MM.1S (cell line): ENCODE data around the gene ALOX15.

Experiments used
- DNase-seq: peaks from one replicate; pipeline ENCODE4 v3.0.0-alpha.2; 2015
- H2AFZ ChIP-seq: fragments of 300-600 bp; sonication (generic); 2 replicates; pipeline ENCODE4 v1.6.0; 2016; ENCODE audit warnings: antibody characterized with exemption, low read length
- H3F3A ChIP-seq: fragments of 300-600 bp; sonication (generic); 2 replicates; pipeline ENCODE4 v1.6.1; 2016; ENCODE audit warnings: mild to moderate bottlenecking, antibody characterized with exemption, low read length, moderate library complexity, mixed read lengths; ENCODE audit not compliant: insufficient read depth
- H3K27ac ChIP-seq: fragments of 300-600 bp; sonication (generic); 2 replicates; pipeline ENCODE4 v1.5.1; 2016; ENCODE audit warnings: mild to moderate bottlenecking, low read length
- H3K27me3 ChIP-seq: fragments of 300-600 bp; sonication (generic); replicated peaks from 2 replicates; pipeline ENCODE4 v1.6.0; 2016; ENCODE audit warnings: low read length; ENCODE audit not compliant: insufficient read depth
- H3K36me3 ChIP-seq: fragments of 300-600 bp; sonication (generic); replicated peaks from 2 replicates; pipeline ENCODE4 v1.6.1; 2016; ENCODE audit warnings: mild to moderate bottlenecking, low read length, mixed read lengths; ENCODE audit not compliant: insufficient read depth
- H3K4me1 ChIP-seq: fragments of 300-600 bp; sonication (generic); 2 replicates; pipeline ENCODE4 v1.6.1; 2016; ENCODE audit warnings: low read length, mixed read lengths
- H3K4me2 ChIP-seq: fragments of 300-600 bp; sonication (generic); 2 replicates; pipeline ENCODE4 v1.6.0; 2016; ENCODE audit warnings: low read depth, low read length
- H3K4me3 ChIP-seq: fragments of 300-600 bp; sonication (generic); 2 replicates; pipeline ENCODE4 v1.5.1; 2016; ENCODE audit warnings: low read length, mixed read lengths
- H3K79me2 ChIP-seq: fragments of 300-600 bp; sonication (generic); 2 replicates; pipeline ENCODE4 v1.6.1; 2016; ENCODE audit warnings: mixed run types, low read length, mixed read lengths
- H3K9ac ChIP-seq: fragments of 300-600 bp; sonication (generic); 2 replicates; pipeline ENCODE4 v1.6.1; 2016; ENCODE audit warnings: low read length, mixed read lengths
- H3K9me2 ChIP-seq: fragments of 300-600 bp; sonication (generic); replicated peaks from 2 replicates; pipeline ENCODE4 v1.6.1; 2016; ENCODE audit warnings: mild to moderate bottlenecking, low read length, mixed read lengths; ENCODE audit not compliant: insufficient read depth
- H3K9me3 ChIP-seq: fragments of 300-600 bp; sonication (generic); replicated peaks from 2 replicates; pipeline ENCODE4 v1.6.1; 2016; ENCODE audit warnings: mild to moderate bottlenecking, low read length, mixed read lengths; ENCODE audit not compliant: insufficient read depth
- H4K20me1 ChIP-seq: fragments of 300-600 bp; sonication (generic); 2 replicates; pipeline ENCODE4 v1.6.1; 2016; ENCODE audit warnings: mild to moderate bottlenecking, low read length, moderate library complexity, mixed read lengths; ENCODE audit not compliant: insufficient read depth
- EZH2 ChIP-seq: fragments of 300-600 bp; sonication (generic); optimal IDR thresholded peaks from 2 replicates; pipeline ENCODE3; 2017; ENCODE audit warnings: low read depth, mild to moderate bottlenecking, antibody characterized with exemption, low read length, mixed read lengths
- EZH2phosphoT487 ChIP-seq: fragments of 300-600 bp; sonication (generic); IDR thresholded peaks from 2 replicates; pipeline ENCODE4 v1.6.1; 2018; ENCODE audit warnings: antibody characterized with exemption, low read length
- TF ChIP-seq, protein P1 (sequence below): fragments of 300-600 bp; sonication (generic); IDR thresholded peaks from 2 replicates; pipeline ENCODE4 v1.5.1; 2016; ENCODE audit warnings: antibody characterized with exemption, low read length, mixed read lengths

The ALOX15 gene

DNA sequence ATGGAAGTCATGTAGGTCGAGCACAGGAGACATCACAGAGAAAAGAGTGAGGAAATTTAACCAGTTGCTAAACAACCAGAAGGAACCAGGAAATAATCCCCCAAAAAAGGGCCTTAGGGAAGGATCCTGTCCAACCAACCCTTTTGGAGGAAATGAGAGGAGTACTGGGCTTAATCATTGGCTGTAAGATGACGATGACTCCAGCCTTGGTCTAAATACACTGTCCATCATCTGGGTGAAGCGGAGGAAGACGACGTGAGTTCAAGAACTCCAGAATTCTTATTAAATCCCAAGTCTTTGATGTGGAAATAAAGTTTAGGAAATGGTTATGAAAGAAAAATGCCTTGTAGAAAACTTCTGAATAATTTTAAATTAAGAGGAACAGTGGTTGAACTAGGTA, 11.5 kb upstream of the ALOX15 start:
- no peak overlapping the region for H2AFZ ChIP-seq
- no peaks in the 10 kb centered on the region for H3K9me2 ChIP-seq
- no peaks in the 10 kb centered on the region for H3F3A ChIP-seq
- 0 out of 2 replicates have a peak, but pooled peaks cover 3% of the 10 kb centered on the region for H3K27me3 ChIP-seq
- H3K27ac ChIP-seq = no peak overlapping the region
- H3K4me3 ChIP-seq = no peak overlapping the region
- H3K4me2 ChIP-seq = no peak overlapping the region
- H3K36me3 ChIP-seq = no peaks in the 10 kb centered on the region
- H3K9me3 ChIP-seq = no peaks in the 10 kb centered on the region
- H4K20me1 ChIP-seq = no peaks in the 10 kb centered on the region
- H3K79me2 ChIP-seq = no peaks in the 10 kb centered on the region
- no peak overlapping the region for H3K9ac ChIP-seq
- H3K4me1 ChIP-seq = no peaks in the 10 kb centered on the region
- no peak for DNase-seq
- no peak for TF ChIP-seq EZH2
- TF ChIP-seq, protein P1, sequence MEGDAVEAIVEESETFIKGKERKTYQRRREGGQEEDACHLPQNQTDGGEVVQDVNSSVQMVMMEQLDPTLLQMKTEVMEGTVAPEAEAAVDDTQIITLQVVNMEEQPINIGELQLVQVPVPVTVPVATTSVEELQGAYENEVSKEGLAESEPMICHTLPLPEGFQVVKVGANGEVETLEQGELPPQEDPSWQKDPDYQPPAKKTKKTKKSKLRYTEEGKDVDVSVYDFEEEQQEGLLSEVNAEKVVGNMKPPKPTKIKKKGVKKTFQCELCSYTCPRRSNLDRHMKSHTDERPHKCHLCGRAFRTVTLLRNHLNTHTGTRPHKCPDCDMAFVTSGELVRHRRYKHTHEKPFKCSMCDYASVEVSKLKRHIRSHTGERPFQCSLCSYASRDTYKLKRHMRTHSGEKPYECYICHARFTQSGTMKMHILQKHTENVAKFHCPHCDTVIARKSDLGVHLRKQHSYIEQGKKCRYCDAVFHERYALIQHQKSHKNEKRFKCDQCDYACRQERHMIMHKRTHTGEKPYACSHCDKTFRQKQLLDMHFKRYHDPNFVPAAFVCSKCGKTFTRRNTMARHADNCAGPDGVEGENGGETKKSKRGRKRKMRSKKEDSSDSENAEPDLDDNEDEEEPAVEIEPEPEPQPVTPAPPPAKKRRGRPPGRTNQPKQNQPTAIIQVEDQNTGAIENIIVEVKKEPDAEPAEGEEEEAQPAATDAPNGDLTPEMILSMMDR = no peak
- no peak for TF ChIP-seq EZH2phosphoT487

DNA sequence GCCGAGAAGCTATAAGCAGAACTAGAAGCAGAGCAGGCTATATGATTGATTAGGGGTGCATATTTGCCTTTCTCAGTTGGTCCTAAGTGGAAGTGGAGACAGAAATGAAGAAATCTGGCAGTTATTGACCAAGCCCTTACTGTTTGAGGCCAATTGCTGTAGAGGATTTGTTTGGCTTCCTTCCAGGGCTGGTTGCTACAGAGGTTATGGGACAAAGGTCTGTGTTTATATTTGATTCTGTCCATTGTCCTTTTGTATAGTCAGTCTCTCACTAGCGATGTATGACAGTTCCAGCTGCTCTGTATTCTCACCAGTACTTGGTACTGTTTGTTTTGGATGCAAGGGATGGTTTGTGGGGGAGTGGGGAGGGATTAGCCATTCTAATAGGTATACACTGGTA, 7.3 kb upstream of the ALOX15 start:
- Histone ChIP-seq H3K36me3 (no peaks in the 10 kb centered on the region), H3K4me3 (no peak overlapping the region), H3K79me2 (no peaks in the 10 kb centered on the region), H4K20me1 (no peaks in the 10 kb centered on the region), H2AFZ (no peak overlapping the region), H3K27ac (no peak overlapping the region), H3F3A (no peaks in the 10 kb centered on the region), H3K9me3 (no peaks in the 10 kb centered on the region), H3K9me2 (no peaks in the 10 kb centered on the region), H3K9ac (no peak overlapping the region), H3K4me2 (no peak overlapping the region), H3K27me3 (peaks cover 7% of the 10 kb centered on the region; the same call in 1 of the 2 replicates), H3K4me1 (no peaks in the 10 kb centered on the region)
- no peak for DNase-seq
- TF ChIP-seq, protein P1 = no peak
- no peak for TF ChIP-seq EZH2phosphoT487
- TF ChIP-seq EZH2 = no peak

DNA sequence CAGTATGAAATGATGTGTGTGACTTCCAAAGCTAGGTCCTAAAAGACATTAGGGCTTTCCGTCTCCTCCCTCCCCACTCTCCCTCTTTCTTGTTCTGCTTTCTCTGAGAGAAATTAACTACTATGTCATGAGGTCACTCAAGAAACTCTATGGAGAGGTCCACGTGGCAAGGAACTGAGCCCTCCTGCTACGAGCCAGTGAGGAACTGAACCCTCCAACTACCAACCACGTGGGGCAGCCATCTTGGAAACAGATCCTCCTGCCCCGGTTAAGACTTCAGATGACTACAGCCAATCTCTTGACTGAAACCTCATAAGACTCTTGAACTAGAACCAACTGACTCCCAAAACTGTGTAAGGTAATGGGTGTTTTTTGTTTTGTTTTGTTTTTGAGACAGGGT, 4.2 kb upstream of the ALOX15 start:
- H2AFZ ChIP-seq = peak overlapping the region; percentile 17
- H3K4me2 ChIP-seq = no peak overlapping the region
- peaks cover 34% of the 10 kb centered on the region for H3K27me3 ChIP-seq

More for the DNA sequence above, 4.2 kb upstream of the ALOX15 start:
- Histone ChIP-seq H3F3A (no peaks in the 10 kb centered on the region), H3K4me3 (no peak overlapping the region), H3K36me3 (no peaks in the 10 kb centered on the region), H3K9ac (no peak overlapping the region), H3K4me1 (no peaks in the 10 kb centered on the region), H3K79me2 (no peaks in the 10 kb centered on the region), H3K9me2 (no peaks in the 10 kb centered on the region), H4K20me1 (no peaks in the 10 kb centered on the region), H3K9me3 (no peaks in the 10 kb centered on the region), H3K27ac (no peak overlapping the region)
- no peak for DNase-seq
- TF ChIP-seq, protein P1 = no peak
- TF ChIP-seq EZH2phosphoT487 = no peak
- TF ChIP-seq EZH2 = no peak
